Adipocyte (in vitro differentiated cells): ENCODE measurements around the gene CCDC81.

Experiments used
- DNase-seq: peaks from one replicate; pipeline ENCODE4 v3.0.0-alpha.2; 2015; ENCODE audit warnings: low read depth
- H3K27me3 ChIP-seq: replicated peaks from 2 replicates; pipeline ENCODE4 v1.7.0; 2013; ENCODE audit warnings: mild to moderate bottlenecking, low read length, moderate library complexity; ENCODE audit not compliant: control insufficient read depth, insufficient read depth
- H3K36me3 ChIP-seq: 2 replicates; pipeline ENCODE4 v1.7.0; 2013; ENCODE audit warnings: low read length, mild to moderate bottlenecking, moderate library complexity; ENCODE audit not compliant: control insufficient read depth, insufficient read depth, severe bottlenecking
- H3K4me1 ChIP-seq: 2 replicates; pipeline ENCODE4 v1.7.0; 2013; ENCODE audit warnings: mild to moderate bottlenecking, low read length, moderate library complexity; ENCODE audit not compliant: control insufficient read depth, insufficient read depth
- H3K4me3 ChIP-seq: 2 replicates; pipeline ENCODE4 v1.7.0; 2013; ENCODE audit warnings: mild to moderate bottlenecking, low read length, moderate library complexity
- H3K9ac ChIP-seq: 2 replicates; pipeline ENCODE4 v1.7.0; 2013; ENCODE audit warnings: mild to moderate bottlenecking, low read length, moderate library complexity
- H3K9me3 ChIP-seq: 2 replicates; pipeline ENCODE4 v1.7.0; 2013; ENCODE audit warnings: mild to moderate bottlenecking, low read length, moderate library complexity; ENCODE audit not compliant: control insufficient read depth

CCDC81 gene

GRCh38 chr11:86469491-86470388, 95.1 kb downstream of the CCDC81 start:
- H3K9ac ChIP-seq: peak overlapping the region; percentile 40

More at GRCh38 chr11:86469491-86470388, 95.1 kb downstream of the CCDC81 start:
- Histone ChIP-seq H3K36me3 (no peaks in the 10 kb centered on the region), H3K27me3 (no peaks in the 10 kb centered on the region), H3K9me3 (no peaks in the 10 kb centered on the region), H3K4me3 (no peak overlapping the region), H3K4me1 (peaks cover 26% of the 10 kb centered on the region)
- no peak for DNase-seq
